ENCODE measurements around the gene TCF7L1.

GRCh38 chr2:85281553-85281952 is 148.4 kb downstream of the TCF7L1 start:
- TF ChIP-seq, protein P1, sequence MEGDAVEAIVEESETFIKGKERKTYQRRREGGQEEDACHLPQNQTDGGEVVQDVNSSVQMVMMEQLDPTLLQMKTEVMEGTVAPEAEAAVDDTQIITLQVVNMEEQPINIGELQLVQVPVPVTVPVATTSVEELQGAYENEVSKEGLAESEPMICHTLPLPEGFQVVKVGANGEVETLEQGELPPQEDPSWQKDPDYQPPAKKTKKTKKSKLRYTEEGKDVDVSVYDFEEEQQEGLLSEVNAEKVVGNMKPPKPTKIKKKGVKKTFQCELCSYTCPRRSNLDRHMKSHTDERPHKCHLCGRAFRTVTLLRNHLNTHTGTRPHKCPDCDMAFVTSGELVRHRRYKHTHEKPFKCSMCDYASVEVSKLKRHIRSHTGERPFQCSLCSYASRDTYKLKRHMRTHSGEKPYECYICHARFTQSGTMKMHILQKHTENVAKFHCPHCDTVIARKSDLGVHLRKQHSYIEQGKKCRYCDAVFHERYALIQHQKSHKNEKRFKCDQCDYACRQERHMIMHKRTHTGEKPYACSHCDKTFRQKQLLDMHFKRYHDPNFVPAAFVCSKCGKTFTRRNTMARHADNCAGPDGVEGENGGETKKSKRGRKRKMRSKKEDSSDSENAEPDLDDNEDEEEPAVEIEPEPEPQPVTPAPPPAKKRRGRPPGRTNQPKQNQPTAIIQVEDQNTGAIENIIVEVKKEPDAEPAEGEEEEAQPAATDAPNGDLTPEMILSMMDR (IDR thresholded peaks at IDR 0.05; ENCODE audit: low read depth, low read length, poor library complexity, severe bottlenecking), result no peak
- TF ChIP-seq EZH2phosphoT487 (IDR thresholded peaks at IDR 0.05; ENCODE audit: borderline replicate concordance, low read length), result no peak
